GM21390 (cell line): ENCODE results near the gene GOT1.

ENCODE experiments used
- ATAC-seq: cut with Tn5 transposase; IDR thresholded peaks from one replicate; pipeline ENCODE4 v1.9.1; 2021; ENCODE audit not compliant: unreplicated experiment

The GOT1 gene

DNA sequence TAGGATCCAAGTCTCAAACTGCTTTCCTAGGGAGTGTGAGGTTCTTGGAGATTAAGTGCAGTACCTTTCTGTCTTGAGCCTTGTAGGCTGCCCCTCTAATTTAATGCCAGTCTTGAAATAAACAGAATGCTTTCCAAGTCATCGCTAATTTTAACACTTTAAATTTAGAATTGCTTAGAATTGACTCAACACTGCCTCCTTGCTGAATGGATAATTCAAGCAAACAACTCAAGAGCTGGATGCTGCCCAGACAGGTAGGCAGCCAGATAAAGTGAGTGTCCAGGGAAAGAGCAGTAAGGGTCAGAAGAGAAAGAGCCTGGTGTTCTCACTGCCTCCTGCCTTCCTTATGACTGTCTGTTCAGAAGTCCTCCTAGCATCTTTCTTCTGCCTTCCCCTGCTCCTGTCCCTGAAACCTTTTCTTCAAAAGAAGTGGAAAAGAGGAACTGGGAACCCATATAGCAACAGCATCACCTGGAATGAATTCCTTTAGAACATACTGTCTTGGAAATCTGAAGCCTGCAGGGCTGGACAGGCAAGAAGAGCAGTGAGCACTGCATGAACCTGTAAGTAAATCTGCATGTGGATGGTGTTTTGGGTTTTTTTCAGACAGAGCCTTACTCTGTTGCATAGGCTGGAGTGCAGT lies 3.1 kb upstream of the GOT1 start:
- no peak for ATAC-seq

DNA sequence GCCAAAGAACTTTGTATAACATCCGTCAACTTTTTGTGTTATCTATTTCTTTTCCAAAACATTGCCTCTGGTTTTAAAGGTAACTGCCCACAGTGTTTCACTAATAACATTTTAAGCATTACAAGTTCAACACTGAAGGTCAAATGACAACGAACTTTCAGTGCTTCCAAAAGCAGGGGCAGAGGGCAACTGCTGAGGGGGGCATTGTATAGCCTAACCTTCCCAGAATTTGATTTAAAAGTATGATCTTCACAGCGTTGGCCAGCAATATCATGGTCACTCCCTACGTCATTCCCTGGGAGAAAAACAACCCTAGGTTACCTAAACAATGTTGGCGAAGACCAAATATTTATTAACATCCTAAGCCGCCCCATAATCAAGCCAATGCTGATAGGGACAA lies 2.5 kb upstream of the GOT1 start:
- no peak for ATAC-seq

DNA sequence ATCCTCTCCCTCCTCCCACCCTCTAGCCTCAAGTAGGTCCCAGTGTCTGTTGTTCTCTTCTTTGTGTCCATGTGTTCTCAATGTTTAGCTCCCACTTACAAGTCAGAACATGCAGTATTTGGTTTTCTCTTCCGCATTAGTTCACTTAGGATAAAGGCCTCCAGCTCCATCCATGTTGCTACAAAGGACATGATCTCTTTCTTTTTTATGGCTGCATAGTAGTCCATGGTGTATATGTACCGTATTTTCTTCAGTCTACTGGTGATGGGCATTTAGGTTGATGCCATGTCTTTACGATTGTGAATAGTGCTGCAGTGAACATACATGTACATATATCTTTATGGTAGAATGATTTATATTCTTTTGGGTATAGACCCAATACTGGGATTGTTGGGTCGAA lies 1.6 kb upstream of the GOT1 start:
- no peak for ATAC-seq

DNA sequence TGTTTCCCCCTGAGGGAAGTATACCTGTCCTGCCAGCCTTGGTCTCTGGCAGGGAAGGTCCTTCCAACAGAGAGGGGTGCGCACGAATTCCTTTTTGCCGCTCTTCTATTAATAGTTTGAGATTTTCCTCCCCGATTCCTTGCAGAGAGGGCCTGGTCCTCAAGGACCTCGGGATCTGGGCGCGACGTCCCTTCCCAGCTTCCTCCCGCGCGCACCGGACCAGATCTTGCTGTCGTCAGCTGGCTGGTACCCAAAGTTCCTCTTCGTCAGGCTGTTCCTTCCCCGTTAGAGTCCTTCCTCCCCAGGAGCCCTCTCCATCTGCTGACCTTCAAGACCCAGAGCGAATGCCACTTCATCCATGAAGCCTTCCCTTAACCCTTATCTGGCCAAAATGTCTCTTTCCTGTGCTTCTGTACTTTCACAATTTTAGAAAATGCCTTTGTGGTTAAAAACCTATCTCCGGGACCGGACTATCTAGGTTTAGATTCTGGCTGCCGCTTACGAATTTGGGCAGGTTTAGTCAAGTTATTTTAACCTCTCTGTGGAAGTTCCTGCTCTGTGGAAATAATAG lies 851 bp upstream of the GOT1 start:
- ATAC-seq, result peak; percentile 4

DNA sequence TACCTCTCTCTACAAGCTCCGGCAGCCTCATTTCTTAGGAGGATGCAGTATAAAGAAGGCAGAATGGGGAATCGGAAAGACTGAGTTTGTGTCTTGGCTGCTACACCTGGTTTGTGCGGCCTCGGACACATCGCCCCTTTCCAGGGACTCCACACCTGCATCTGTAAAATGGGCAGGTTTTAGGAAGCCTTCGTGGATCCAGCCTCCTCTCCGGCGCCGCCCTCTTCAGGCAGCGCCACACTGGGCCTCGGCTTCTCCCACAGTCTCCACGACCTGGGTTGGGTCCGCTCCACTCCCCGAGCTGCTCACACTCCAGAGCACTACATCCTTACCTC lies 341 bp downstream of the GOT1 start:
- peak; percentile 8 for ATAC-seq

DNA sequence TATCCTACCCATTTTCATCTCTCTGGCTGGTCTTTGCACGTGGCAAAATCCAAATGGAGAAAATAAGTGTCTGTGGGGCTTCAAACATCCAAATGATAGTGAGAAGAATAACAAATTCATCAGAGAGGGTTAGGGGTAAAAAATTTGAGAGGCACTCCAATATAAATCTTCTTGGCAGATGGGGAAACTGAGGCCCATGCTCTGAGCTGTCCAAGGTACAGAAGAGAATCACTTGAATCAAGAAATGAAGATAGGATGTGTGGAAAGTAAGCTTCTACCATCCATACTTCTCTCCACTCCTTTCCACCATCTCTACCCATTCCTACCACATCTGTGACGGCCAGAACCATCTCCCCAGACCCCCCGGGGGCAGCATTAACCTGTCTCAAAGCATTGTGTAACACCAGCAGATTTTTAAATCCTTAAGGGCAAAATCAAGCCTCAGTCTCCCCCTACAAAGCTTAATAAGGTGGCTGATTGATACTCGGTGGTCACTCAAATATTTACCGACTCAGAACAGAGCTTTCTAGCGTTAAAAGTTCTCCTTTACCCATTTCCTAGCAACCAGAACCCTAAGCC lies 818 bp downstream of the GOT1 start:
- no peak for ATAC-seq

DNA sequence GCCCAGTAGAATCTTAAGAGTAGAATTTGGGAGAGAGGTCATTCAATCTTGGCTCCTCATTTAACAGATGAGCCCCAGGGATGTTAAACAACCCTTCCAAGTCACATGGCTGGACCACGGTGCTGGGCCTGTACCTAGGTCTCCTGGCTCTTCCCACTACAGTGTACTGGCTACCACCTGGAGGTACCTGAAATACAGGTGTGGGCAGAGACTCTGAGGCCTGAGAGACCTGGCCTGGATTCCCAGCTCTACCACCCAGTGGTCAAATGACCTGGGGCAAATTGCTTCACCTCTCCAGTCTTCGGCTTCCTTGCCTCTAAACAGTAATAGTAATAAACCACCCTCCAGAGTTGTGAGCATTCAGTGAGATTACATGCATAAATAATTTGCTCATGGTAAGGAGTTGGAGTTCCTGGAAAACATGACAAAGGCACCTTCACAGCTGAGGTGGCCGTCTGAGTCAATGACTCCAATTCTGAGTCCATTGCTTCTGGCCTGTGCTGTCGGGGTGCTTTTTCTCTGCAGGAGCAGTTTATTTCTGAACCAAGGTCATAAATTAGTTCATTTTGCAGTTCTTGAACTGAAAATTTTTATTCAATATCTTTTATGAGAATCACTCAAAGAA lies 2.7 kb downstream of the GOT1 start:
- ATAC-seq, result no peak

DNA sequence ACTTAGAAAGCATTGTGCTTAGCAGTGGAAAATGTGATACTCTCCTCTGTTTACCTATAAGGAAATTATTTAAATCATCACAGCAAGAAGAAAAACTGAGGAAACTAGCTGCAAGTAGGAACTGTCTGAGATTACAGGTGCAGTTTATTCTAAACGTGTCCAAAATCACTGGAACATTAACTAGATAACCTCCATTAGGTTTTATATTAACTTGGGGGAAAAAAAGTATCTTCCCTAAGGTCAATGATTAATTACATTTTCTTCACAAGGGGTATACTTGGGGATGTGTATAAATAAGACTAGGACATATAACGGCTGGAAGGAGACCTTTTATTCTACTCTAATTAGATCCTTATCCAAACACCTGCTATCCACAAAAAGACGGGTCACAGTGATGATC lies 3.7 kb downstream of the GOT1 start:
- ATAC-seq, result no peak

DNA sequence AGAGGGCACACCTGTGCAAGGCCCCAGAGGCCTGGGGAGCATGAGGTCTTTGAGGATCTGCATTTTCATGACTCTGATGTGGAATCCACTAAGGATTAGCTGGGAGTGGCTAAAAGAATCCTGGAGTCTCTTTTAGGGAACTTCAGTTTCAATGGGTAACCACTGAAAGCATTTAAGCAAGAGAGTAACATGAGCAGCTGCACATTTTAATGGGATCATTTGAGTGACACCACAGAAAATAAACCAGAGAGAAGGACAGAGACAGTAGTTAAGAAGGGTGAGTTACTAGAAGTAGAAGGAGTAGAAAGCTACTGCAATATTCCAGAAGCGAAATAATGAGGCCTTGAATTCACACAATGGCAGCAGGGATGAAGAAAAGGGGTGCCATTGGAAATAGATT lies 5.2 kb downstream of the GOT1 start:
- ATAC-seq, result no peak

DNA sequence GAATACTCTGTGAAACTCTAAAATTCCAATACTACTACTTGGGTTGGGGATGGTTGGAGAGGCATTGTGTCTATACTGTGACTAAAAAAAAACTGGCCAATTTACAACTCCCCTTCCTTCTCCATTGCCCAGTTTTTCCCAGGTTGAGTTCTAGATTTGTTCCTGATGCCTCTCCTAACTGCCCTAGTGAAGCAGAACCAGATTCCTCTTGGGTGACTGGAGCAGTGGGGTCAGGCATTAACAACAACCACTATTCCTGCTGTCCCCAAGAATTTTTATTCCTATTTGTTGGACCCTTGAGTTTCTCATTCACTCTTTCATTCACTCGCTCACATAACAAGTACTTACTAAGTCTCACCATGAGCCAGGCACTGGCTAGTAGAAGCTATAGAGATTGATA lies 5.8 kb downstream of the GOT1 start:
- ATAC-seq, result no peak

DNA sequence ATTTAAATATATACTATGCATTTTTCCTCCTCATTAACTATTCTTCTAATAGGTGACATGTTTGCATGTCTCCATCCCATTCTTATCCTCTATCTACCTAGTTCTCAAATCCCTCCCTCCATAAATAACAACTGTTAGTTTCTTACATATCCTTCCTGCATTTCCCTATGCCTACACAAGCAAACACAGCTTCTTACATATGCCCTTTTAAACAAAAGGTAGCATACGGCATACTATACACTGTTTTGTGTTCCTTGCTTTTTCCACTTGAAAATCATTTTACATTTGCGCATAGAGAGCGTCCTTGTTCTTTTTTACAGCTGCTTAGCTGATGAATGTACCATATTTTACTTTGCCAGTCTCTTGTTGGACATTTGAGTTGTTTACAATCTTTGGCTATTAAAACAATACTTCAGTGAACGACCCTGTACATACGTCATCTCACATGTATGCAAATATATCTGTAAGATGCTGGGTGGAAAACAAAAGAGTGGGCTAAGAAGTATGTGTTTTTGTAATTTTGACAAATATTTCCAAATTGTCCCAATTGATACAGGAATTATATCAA lies 7.8 kb downstream of the GOT1 start:
- no peak for ATAC-seq

DNA sequence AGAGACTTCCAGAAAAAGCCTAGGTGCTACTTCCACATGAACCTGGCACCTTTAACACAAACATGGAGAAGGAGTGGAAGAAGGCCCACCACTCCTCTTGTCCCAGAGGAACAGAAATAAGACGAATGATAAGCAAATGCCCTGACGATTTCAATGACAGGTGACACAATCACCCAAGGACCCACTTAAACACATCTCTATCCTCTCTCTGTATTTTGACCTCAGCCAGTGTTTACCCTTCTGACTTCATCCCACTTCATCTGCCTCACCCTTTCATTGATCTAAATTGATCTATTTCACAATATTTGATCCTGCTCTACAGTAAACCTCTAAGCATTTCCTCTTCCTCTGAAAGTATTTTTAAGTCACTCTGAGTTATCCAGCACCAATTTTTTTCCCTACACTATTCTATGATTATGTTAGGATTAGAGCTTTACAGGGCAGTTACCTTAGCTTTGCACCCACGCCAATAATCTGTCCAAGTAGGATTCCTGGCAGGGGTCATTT lies 9.1 kb downstream of the GOT1 start:
- ATAC-seq, result no peak

DNA sequence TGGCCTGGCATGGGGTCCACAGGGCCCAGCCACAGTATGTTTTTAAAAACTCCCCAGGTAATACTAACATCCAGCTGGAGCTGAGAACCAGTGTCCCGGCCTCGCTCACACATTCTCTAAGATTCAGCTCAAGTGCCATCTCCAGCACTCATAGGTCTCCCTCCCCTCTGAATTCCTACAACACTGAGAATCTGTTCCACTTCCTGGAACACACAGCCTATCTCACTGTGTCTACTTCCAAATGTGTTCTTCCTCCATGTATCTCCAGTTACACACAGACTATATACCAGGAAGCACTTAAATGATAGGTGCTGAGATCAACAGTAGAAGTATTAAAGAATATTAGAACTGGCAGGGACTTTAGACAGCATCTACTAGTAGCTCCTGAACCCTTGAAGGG lies 10.7 kb downstream of the GOT1 start:
- no peak for ATAC-seq

DNA sequence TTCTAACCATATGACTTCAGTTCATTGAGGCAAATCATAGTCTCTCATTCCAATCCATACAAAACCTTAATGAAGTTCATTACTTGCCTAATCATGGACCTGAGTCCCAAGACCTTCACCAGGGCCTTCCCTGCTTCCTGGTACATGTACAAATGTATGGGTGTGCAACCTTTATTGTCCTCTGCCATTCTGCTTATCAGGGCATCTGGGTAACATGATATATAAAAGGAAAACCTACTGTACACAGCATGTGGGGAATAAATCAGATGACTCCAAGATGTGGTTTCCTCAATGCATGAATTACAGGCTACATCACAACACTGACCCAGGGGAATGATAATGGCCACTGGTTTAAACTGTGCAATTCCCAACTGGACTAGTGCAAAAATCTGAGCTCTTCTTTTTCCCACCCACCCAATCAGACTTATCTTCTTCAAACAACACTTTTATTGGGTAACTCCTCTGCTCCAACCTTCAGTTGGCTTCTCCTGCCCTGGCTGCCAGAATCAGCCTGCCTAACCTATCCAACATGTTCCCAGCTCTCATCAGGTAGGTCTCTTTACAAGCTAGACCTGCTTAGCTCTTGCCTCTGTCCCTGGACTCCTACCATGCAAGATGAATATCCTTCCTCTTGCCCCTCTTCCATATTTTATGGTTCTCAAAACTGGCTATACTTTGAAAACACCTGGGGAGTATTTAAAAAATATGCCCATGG lies 11.4 kb downstream of the GOT1 start:
- ATAC-seq, result no peak

DNA sequence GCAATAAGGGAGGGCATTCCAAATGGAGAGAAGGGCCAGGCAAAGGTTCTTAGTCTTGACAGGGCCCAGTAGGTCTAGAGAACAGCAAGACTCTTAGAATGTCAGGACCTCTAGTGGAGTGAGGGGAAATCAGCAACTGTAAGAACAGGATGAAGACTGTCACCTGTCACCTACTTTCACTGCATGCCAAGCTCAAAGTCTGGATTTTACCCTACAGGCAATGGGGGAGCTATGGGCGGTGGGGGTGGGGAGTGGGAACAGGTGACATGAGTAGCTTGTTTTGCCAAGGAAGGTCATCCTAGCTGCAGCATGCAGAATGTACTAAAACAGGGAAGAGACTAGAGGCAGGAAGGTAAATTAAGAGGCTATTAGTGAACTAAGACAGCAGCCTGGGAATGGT lies 18.3 kb downstream of the GOT1 start:
- ATAC-seq, result no peak

DNA sequence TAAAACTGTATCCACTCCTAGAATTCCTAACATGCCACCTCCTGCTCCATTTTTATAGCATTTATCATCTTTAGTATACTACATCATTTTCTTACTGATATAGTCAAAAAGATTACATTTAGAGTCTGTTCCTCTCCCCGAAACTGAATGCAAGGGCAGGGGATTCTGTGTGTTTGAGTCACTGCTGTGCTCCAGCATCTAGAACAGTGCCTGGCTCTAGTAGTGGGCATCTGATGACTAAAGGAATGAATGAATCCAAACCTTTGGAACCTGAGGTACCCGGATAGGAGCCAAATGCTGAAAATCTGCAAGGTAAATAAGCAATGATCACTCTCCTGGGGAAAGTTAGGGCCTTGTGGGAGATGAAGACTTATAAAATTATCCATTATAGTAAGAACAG lies 18.9 kb downstream of the GOT1 start:
- no peak for ATAC-seq

DNA sequence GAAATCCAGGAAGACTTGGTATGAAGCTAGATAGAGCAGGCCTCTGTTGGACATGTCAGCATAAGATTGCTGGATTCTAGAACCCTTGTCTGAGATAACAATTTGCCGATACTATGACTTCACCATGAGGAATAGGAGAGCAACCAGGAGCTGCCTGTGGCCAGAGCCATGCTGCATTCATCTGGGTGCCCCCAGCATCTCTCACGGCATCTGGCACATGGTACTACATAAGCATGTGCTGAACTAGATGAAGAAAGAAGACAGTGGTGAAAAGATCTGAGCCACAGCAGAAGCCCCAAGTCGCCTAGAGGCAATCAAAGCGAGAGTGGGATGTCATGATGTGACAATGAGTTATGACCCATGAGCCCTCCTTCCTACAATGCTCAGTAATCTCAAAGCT lies 19.5 kb downstream of the GOT1 start:
- ATAC-seq, result no peak

DNA sequence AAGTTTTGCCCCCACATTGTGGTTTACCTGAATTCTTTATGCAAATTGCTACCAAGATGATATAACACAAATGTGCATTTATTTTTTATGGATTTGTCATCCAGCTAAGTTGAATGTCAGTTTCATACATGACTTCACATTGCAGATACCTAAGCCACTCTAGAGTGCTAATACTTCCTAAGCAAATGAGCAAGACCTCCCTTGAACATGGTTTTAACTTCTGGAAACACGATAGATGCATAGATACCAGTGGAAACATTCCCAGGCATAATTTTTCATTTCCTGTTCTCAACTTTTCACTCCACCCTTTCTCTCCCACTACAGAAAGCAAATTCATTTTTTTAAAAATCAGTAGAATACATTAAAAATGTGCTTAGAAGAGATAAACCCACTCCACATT lies 20.3 kb downstream of the GOT1 start:
- no peak for ATAC-seq

DNA sequence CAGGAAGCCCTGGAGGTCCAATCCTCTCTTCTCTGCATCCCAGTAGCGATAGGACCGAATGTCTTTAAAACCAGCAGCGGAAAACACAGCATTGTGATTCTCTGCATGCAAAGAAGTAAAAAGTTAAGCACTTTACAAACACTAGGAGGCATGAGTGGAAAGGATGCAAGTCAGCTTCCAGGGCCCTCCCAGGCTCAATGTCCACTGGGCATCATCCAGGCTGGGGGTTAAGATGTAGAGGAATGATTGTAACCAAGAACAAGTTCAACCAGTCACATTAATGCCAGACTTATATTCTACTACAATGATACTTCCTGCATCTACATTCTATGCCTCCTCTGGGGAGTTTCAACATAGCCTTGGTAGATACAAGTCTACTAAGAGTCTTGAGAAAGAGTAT lies 24.3 kb downstream of the GOT1 start:
- no peak for ATAC-seq

DNA sequence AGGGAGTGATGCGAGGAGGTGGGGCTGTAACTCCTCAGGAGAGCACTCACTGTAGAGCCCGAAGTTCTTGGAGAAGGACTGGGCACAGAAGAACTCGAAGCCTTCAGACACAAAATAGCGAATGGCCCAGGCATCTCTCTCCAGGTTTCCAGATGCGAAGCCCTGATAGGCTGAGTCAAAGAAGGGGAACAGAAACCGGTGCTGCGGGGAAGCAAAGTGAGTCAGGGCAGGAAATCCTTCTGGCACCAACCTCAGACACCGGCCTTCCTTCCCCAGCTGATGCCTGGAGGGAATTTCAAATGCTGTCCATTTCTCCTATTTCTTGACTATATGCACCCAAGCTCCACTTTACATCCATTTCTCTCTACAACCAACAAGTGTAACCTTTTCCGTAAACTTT lies 26.8 kb downstream of the GOT1 start:
- peak; percentile 57 for ATAC-seq

DNA sequence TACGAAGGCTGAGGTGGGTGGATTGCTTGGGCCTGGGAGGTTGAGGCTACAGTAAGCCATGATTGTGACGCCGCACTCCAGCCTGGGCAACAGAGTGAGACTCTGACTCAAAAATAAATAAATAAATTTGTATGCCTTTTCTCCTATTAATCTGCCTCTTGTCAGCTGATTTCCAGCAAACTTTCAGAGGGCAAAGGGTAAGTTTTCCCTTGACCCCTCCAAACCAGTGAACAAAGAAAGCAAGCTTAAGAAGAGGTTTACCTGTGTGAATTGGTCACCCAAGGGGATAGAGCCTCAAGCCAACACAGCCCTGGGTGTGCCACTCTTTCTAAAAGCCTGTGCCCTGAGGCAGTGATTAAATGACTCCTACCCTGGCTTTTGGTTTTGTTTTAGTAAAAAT lies 30.8 kb downstream of the GOT1 start:
- ATAC-seq, result no peak

DNA sequence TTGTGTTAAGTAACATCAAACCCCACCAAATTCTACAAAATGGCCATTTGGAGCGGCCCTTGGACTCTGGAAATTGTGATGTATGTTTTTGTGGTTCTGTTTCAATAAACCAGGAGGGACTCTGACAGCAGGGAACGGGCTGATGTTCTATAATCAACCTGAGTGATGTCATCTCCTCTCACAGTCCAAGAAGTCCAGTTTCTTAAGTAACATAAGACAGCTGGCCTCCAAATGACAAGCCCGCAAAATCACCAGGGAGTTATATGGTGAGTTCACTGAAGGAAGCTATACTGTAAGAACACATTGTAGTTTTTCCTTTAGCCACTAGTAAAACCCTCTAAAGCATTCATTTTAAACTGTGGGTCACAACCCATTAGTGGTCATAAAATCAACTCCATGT lies 34.0 kb downstream of the GOT1 start:
- ATAC-seq, result no peak
